Keratinocyte (primary cell): Measurements from ENCODE around the gene DIP2B. TPM values are rescaled to one million over a fixed set of nuclear protein-coding genes. Genes with fewer than 3 reads are reported as not detected.

Source experiments
- DNase-seq: peaks from one replicate; pipeline ENCODE4 v3.0.0-alpha.2; 2011; ENCODE audit warnings: low read depth, missing footprints, low spot score
- FAIRE-seq: peaks from 2 replicates; lab custom pipeline; 2011; peaks lifted over from hg19 to GRCh38; lab: Jason Lieb, UNC
- H2AFZ ChIP-seq: 2 replicates; pipeline ENCODE4 v1.6.0; 2012; ENCODE audit warnings: low read length, control low read depth, inconsistent platforms; ENCODE audit not compliant: control insufficient read depth
- H3K27ac ChIP-seq: 2 replicates; pipeline ENCODE4 v1.5.1; 2011; ENCODE audit warnings: low read length; ENCODE audit not compliant: control insufficient read depth, insufficient read depth
- H3K27me3 ChIP-seq: 3 replicates; pipeline ENCODE4 v1.6.0; 2011; ENCODE audit warnings: low read length; ENCODE audit not compliant: control insufficient read depth, insufficient read depth; ENCODE audit errors: extremely low read depth
- H3K36me3 ChIP-seq, 2 experiments: 2 replicates in 1 of 2; 3 replicates in 1 of 2; pipeline ENCODE4 v1.5.1; 2011; ENCODE audit warnings: low read length in 2 of 2, mild to moderate bottlenecking in 1 of 2; ENCODE audit not compliant: control insufficient read depth in 2 of 2, insufficient read depth in 2 of 2; ENCODE audit errors: extremely low read depth in 1 of 2
- H3K4me1 ChIP-seq: 3 replicates; pipeline ENCODE4 v1.5.1; 2011; ENCODE audit warnings: low read length; ENCODE audit not compliant: control insufficient read depth, insufficient read depth; ENCODE audit errors: extremely low read depth
- H3K4me2 ChIP-seq: 3 replicates; pipeline ENCODE4 v1.6.0; 2011; ENCODE audit warnings: low read depth, low read length; ENCODE audit not compliant: control insufficient read depth, insufficient read depth; ENCODE audit errors: extremely low read depth
- H3K4me3 ChIP-seq, 3 experiments: fragments of 200-600 bp in 1 of 3; sonication (generic) in 1 of 3; 2 replicates in 2 of 3; 3 replicates in 1 of 3; pipeline ENCODE4 v1.5.1; 2011 to 2016; ENCODE audit warnings: low read length in 3 of 3, mild to moderate bottlenecking in 3 of 3, control low read depth in 2 of 3, inconsistent platforms in 1 of 3, low read depth in 1 of 3, mixed read lengths in 1 of 3, mixed run types in 1 of 3, moderate library complexity in 1 of 3; ENCODE audit not compliant: control insufficient read depth in 2 of 3, insufficient read depth in 2 of 3; ENCODE audit errors: extremely low read depth in 1 of 3
- H3K79me2 ChIP-seq: 2 replicates; pipeline ENCODE4 v1.6.0; 2012; ENCODE audit warnings: low read length; ENCODE audit not compliant: control insufficient read depth, insufficient read depth
- H3K9ac ChIP-seq: 3 replicates; pipeline ENCODE4 v1.6.0; 2011; ENCODE audit warnings: low read length; ENCODE audit not compliant: control insufficient read depth, insufficient read depth; ENCODE audit errors: extremely low read depth
- H3K9me1 ChIP-seq: 3 replicates; pipeline ENCODE4 v1.6.0; 2011; ENCODE audit warnings: low read length; ENCODE audit not compliant: control insufficient read depth, insufficient read depth; ENCODE audit errors: extremely low read depth
- H3K9me3 ChIP-seq: 2 replicates; pipeline ENCODE4 v1.5.1; 2012; ENCODE audit warnings: low read depth, low read length; ENCODE audit not compliant: control insufficient read depth
- H4K20me1 ChIP-seq: 3 replicates; pipeline ENCODE4 v1.6.0; 2011; ENCODE audit warnings: low read length; ENCODE audit not compliant: control insufficient read depth, insufficient read depth; ENCODE audit errors: extremely low read depth
- CTCF ChIP-seq, 3 experiments: IDR thresholded peaks in 1 of 3; conservative IDR thresholded peaks in 1 of 3; optimal IDR thresholded peaks in 1 of 3; 2 replicates in 2 of 3; 3 replicates in 1 of 3; pipeline versions ENCODE3 to v1.5.1; 2011; ENCODE audit warnings: low read length in 3 of 3, mild to moderate bottlenecking in 3 of 3, moderate library complexity in 2 of 3, control low read depth in 1 of 3, inconsistent platforms in 1 of 3; ENCODE audit not compliant: insufficient read depth in 2 of 3; ENCODE audit errors: extremely low read depth in 1 of 3
- EZH2 ChIP-seq: IDR thresholded peaks from one replicate; pipeline ENCODE4 v1.6.1; 2012; ENCODE audit warnings: inconsistent platforms, mild to moderate bottlenecking, low read length, moderate library complexity
- dilution Hi-C: fragments of 300-500 bp; cut with MboI; formaldehyde crosslinking; loops from one replicate; pipeline ENCODE4 v1.7.0; 2020; ENCODE audit warnings: low sequenced_read_pairs; ENCODE audit not compliant: extremely low pct_ligation_motif_present
- polyA plus RNA-seq, 5 experiments: library from polyadenylated mRNA; depleted of rRNA in 3 of 5; stranded (reverse) in 3 of 5; stranded (forward) in 1 of 5; unstranded in 1 of 5; fragments of >200 nt; gene quantifications; 1 replicate in 1 of 5; 2 replicates in 3 of 5; 3 replicates in 1 of 5; pipeline versions ENCODE4 v1.2.1 to v1.2.3, GENCODE V29; 2011 to 2012; ENCODE audit warnings: missing spikeins in 2 of 5, low read depth in 1 of 5, low replicate concordance in 1 of 5

The DIP2B gene
- polyA plus RNA-seq, 1 donor (not counting 4 experiments of a cell fraction or from before 2014, with no cell fraction given): 30.2 TPM

GRCh38 chr12:50528800-50529199, 24.0 kb downstream of the DIP2B start:
- dilution Hi-C loops: no loop called here
- peaks cover 10 to 22% of the 10 kb centered on the region in 2 experiments for H3K36me3 ChIP-seq
- no peaks in the 10 kb centered on the region for H4K20me1 ChIP-seq
- no peak overlapping the region for H3K27ac ChIP-seq
- H3K9me1 ChIP-seq: no peaks in the 10 kb centered on the region
- TF ChIP-seq EZH2 (no peak), CTCF (optimal IDR thresholded peaks at IDR 0.05 in 1 of 3, IDR thresholded peaks at IDR 0.05 in 1 of 3, conservative IDR thresholded peaks at IDR 0.05 in 1 of 3; ENCODE audit: extremely low read depth in 1 of 3, insufficient read depth in 2 of 3, low read length in 3 of 3) (no peak)
- no peak overlapping the region for H2AFZ ChIP-seq
- DNase-seq: no peak
- H3K79me2 ChIP-seq: peaks cover 64% of the 10 kb centered on the region
- H3K27me3 ChIP-seq: no peaks in the 10 kb centered on the region
- no peak for FAIRE-seq
- peaks cover 2% of the 10 kb centered on the region for H3K9me3 ChIP-seq
- H3K4me3 ChIP-seq: no peak overlapping the region
- H3K9ac ChIP-seq: no peak overlapping the region
- H3K4me2 ChIP-seq: no peak overlapping the region
- H3K4me1 ChIP-seq: peaks cover 26% of the 10 kb centered on the region

DNA sequence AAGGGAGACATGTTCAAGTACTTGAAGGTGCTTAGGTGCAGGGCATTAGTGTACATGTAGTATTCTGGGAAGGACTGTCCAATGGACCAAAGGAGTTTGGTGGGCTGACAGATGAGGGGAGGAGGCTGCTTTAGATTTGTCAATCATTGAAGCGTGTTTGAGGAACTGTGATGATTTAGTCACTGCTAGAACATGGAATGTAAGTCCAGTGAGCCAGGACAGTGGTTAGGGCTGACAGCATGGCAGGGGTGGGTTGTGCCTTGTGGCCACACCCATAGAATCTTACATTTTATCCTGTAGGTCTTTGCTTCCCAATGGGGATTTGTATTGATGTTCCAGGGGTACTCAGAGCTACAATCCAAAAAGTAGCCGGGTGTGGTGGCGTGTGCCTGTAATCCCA, 24.6 kb downstream of the DIP2B start:
- FAIRE-seq: no peak
- H3K9ac ChIP-seq: no peak overlapping the region
- dilution Hi-C loops: no loop called here

More for the DNA sequence above, 24.6 kb downstream of the DIP2B start:
- peaks cover 31% of the 10 kb centered on the region for H3K4me1 ChIP-seq
- peaks cover 62% of the 10 kb centered on the region for H3K79me2 ChIP-seq
- no peak overlapping the region for H3K4me3 ChIP-seq
- H2AFZ ChIP-seq: no peak overlapping the region
- peaks cover 2% of the 10 kb centered on the region for H3K9me3 ChIP-seq
- peaks cover 10 to 18% of the 10 kb centered on the region in 2 experiments for H3K36me3 ChIP-seq
- H3K27ac ChIP-seq: peak overlapping the region; percentile 5
- H3K4me2 ChIP-seq: no peak overlapping the region
- no peaks in the 10 kb centered on the region for H3K27me3 ChIP-seq
- no peak for DNase-seq
- TF ChIP-seq CTCF (optimal IDR thresholded peaks at IDR 0.05 in 1 of 3, IDR thresholded peaks at IDR 0.05 in 1 of 3, conservative IDR thresholded peaks at IDR 0.05 in 1 of 3; ENCODE audit: extremely low read depth in 1 of 3, insufficient read depth in 2 of 3, low read length in 3 of 3) (no peak), EZH2 (no peak)
- no peaks in the 10 kb centered on the region for H3K9me1 ChIP-seq
- H4K20me1 ChIP-seq: no peaks in the 10 kb centered on the region
